GM19099 (cell line): ENCODE data around the gene FHL1.

Experiments
- POLR2A ChIP-seq: IDR thresholded peaks from 3 replicates; pipeline ENCODE4 v1.6.1; 2011; ENCODE audit warnings: low read depth; ENCODE audit not compliant: insufficient read length; ENCODE audit errors: extremely low read depth

Gene FHL1

DNA sequence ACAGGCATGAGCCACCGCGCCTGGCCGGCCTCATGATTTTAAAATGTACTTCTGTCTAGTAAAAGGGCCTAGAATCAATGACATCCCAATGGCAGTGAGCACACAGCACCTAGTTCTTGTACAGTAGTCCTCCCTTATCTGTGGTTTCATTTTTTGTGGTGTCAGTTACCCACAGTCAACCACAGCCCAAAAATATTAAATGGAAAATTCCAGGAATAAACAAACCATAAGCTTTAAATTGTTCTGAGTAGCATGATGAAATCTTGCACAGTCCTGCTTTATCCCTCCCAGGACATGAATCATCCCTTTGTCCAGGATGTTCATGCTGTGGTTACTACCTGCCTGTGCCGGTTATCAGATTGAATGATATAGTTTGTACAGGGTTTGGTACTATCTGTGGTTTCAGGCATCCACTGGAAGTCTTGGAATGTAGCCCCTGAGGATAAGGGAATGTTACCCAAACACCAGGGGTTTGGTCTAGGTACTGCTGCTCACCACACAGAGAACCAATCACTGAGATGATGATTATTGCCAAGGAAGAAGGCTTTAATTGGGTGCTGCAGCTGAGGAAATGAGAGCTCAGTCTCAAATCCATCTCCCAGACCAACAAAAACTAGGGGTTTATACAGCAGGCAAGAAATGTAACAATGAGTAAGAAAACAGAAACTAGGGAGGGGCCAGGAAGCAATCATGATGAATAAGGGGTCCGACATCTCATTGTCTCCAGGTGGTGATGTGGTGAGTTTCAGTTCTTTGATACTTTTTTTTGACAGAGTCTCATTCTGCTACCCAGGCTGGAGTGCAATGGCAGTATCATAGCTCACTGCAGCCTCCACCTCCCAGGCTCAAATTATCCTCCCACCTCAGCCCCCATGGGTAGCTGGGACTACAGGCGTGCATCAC is 16.2 kb upstream of the FHL1 start:
- no peak for TF ChIP-seq POLR2A

DNA sequence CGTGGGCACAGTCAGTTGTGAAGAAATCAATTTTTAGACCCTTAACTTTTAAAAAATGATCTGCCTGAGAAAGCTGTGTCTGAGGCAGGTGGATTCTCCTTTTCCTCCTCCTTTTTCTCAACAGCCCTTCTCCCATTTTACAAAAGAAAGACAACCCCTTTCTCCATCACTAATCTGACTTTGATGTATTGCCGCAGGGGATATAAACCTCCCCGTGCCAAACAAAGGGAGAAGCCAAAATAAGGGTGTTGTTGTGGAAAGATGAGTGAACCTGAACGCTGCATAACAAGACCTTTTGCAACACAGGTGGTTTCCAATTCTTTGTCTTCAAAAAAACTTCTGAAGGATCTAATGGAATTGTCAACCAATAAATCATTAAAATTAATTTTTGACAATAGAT is 8.4 kb upstream of the FHL1 start:
- TF ChIP-seq POLR2A: no peak

DNA sequence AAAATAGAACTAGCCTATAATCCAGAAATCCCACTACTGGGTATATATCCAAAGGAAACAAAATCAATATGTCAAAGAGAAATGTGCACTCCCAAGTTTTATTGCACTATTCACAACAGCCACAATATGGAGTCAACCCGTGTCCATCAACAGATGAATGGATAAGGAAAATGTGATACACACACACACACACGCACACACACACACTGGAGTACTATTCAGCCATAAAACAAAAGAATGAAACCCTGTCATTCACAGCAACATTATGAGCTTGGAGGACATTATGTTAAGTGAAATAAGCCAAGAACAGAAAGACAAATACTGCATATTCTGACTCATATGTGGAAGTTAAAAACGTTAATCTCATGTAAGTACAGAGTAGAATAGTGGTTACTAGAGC is 5.8 kb upstream of the FHL1 start:
- TF ChIP-seq POLR2A: no peak

DNA sequence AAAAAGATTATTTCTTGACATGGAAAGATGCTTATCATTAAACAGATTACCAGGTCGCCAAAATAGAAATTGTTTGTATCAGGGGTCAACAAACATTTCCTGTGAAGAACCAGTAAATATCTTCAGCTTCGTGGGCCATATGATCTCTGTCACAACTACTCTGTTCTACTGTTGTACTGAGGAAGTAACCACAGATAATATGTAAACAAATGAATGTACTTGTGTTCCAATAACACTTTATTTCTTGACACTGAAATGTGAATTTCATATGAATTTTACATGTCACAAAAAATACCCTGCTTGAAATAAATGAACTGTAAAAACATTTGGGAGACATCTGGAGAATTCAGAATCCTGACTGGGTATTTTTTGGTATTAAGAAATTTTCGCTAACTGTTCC is 4.7 kb upstream of the FHL1 start:
- no peak for TF ChIP-seq POLR2A

DNA sequence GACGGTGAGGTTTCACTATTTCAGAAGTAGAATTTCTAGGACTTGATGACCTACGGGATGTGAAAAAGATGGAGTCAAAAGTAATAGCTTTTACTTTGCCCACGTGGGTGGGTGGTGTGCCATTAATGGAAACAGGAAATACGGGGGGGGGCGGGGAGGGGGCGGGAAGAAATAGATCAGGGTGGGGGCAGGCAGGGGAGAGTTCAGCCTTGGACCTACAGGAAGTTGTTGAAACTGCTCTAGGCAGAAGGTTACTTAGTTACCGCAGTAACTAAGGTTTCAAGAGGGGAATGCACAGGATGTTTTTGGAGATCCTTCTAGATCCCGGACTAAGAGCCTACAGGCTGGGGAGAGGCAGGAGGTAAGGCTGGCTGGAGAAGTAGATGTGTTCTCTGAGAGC is 3.6 kb upstream of the FHL1 start:
- TF ChIP-seq POLR2A: no peak

DNA sequence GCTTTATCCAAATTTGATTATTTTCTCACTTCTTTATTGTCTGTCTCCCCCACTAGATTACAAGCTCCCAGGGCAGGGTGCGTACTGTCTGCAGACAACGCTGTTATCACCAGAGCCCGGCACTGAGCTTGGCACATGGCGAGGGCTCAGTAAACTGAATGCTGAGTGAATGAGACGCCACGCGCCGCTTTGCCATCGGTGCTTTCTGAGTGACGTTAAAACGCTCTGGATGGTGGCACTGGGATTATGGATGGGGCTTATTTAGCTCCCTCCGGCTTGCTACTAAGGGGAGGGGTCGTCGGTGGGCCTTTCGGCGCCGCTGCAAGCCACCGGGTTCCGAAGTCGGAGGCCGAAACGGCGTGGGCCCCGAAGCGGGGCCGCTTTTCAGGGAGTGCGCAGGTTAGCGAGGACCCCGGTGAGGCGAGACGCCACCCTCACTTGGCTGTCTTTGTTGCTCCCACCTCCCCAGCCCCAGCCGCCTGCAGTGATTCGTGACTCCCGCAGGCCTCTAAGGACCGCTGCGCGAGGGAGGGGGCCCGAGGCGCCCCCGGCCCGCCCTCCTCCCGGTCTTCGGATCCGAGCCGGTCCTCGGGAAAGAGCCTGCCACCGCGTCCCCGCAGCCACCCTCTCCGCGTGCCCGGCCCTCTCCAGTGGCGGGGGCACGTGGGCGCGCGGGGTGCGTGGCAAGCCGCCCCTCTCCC is 569 bp upstream of the FHL1 start:
- TF ChIP-seq POLR2A: no peak

DNA sequence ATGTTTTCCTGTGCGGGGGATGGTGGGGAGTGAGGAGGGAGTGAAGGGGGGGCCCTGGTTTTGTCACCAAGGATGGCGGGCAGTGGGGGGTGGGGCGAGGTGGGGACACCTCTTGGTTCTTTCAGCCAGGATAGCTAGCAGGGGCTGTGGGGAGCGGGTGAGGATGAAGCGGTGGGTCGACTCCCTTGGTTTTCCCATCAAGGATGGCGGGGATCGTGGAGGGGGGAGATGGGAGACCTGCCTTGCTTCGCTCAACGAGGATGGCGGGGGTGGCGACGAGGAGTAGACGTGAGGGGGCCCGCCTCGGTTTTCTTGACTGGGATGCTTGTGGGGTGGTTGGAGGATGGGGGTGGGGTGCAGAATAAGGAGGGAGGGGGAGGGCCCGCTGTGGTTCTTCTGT is 643 bp downstream of the FHL1 start:
- no peak for TF ChIP-seq POLR2A

DNA sequence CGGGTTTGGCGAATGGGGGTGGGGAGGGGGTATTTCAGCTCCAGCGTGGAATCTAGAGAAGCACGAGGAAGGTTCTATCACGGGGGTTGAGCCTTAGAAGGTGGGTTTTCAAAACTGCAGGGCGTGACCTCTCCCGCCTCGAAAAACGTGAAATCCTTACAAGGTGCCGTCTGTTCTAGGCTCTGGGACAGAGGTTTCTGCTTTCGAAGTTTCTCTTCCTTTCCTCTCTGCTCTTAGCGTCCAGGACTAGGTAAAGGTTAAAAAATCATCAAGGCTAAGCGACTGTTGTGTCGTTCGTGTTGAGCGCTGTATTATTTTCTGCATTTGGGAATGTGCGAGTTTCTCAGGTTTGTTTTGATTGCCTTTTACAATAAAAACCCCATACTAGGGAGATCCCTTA is 1.1 kb downstream of the FHL1 start:
- no peak for TF ChIP-seq POLR2A

DNA sequence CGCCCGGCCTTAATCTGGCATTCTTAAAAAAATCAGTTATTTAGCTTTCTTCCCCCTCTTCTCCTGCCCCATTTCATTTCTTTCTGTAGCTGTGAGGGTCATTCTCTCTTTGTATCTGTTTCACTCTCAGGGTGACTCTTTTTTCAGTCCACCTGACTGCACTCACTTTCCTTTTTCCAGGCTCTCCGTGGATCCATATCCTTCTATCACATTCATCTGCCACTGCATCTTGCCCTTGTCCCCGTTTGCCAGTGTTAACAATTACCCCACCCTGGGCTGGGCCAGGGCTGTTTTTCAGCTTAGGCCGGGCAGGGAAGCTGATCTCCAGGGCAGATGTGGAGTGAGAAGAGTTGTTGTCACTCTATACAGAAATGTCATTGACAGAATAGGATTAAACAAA is 7.7 kb downstream of the FHL1 start:
- TF ChIP-seq POLR2A: no peak

DNA sequence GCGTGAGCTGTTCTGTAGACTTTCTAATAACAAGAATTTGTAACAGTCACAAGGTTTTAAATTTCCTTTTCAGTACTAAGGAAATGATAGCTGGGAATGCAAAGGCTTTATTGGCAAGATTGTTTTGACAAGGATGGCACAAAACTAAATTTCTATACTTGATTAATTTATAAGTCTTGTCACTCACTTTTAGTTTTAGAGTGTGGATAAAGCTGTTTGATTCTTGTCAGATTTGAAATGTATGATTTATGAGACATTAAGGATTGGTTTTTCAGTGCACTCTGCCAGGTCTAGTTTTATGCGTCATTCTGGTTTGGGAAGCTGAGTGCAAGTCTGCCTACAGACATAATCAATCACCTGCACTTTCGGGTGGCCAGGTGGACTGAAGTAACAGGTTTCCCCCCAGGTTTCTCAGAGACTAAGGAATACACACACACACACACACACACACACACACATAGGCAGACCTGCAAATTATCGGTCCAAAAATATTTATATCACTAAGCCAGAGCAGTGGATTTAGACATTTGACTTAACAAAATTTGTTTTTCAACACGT is 9.3 kb downstream of the FHL1 start:
- no peak for TF ChIP-seq POLR2A

DNA sequence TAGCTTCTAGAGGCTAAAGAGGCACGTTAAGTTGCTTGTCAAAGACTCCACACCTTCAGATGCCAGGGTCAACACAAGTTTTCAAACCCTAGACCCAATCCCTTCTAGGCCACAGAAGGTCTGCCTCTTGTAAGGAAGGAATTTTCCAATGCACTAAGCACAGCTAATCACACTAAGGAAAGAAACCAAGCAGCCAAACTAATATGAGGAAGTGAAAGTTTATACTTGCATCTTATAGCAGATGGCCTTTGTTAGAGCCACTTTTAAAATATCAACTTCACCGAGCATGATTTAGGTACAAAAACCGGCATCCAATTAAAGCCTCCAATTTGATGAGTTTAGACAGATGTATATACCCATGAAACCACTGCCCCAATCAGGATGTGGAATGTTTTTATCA is 9.9 kb downstream of the FHL1 start:
- TF ChIP-seq POLR2A: no peak

DNA sequence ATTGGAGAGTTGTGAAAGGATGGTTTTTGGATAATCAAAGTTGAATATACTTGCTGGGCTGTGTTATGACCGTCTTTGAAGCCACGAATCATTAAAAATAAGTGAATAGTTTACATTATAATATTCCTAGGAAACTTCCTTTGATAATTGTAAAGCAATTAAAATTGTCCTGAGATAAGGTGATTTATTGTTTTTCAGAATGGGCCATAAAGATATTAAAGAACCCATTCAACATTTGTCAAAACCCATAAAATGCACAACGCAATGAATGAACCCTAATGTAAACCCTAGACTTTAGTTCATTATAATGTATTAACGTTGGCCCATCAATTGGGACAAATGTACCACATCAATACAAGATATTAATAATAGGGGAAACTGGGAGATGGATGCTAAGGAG is 11.4 kb downstream of the FHL1 start:
- no peak for TF ChIP-seq POLR2A

DNA sequence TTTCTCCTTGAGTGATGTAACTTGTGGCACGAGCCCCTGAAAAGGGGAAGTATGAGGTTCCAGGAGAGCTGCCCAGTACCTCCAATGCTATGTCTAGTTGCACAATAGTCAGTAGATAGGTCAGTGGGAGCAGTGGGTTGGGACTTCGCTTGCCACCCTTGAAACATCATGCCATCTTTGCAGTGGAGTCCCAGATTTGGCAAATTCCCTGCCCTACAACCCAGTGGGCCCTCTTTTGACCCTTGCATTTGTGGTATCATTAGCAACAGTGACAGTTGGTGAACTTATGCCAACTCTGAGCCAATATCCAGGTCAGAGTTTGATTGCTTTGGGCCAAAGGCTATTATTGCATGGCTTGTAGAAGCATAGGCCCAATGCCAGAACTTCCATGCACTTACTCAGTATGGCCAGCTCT is 12.3 kb downstream of the FHL1 start:
- TF ChIP-seq POLR2A: no peak

DNA sequence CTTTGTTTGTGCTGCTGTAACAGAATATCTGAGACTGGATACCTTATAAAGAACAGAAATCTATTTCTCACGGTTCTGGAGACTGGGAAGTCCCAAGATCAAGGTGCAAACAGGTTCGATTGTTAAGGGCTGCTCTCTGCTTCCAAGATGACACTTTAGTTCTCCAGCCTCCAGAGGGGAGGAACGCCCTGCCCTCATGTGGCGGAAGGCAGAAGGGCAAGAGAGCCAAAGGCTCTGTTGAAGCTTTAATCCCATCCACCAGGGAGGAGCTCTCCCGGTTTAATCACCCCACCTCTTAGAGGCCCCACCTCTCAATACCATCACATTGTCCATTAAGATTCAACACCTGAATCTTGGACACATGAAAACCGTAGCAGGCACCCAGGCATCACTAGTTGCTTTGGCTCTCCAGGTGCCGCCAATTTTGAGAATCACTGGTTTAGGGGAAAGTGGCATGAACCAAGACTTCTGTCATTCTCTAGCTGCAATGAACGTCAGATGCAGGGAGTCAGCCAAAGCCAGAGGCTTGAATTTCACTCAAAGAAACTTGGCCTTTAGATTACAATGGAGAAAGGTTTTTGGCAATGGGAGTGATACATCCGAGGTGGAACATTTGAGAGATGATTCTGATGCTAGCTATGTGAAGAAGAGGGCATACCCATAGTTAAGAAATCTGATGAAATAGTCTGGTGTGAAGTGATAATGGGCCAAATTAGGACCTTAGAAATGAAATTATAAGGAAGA is 15.7 kb downstream of the FHL1 start:
- TF ChIP-seq POLR2A: no peak

DNA sequence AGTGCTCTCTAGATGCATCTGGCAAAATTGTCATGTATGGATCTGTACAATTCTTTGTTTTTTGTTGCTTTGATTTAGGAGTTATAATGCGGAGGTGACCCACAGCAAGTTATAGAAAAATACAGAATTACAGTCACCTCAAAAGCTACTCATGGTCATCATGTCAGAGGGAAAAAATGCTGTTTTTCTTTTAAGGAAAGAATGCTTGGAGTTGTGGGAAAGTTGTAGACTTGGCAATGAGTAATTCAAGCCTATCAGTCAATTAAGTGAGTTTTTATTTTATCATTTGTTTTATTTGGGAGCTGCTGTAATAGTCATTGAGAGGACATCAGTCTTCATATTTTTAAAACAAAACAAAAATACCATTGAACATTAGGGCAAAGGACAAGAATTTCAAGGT is 16.4 kb downstream of the FHL1 start:
- TF ChIP-seq POLR2A: no peak
